Activated gamma-delta T cell treated with anti-CD3 and anti-CD28 coated beads, Interleukin-2, amount 50 U/mL, for 16 hours (primary cell): Measurements from ENCODE around the gene FAM163B.
"Not testable (repeated sequence)": the region's sequence is repeated elsewhere in the genome, so short reads cannot be mapped to it uniquely, and the experiment has no call there.

ENCODE experiments used
- DNase-seq: peaks from one replicate; pipeline ENCODE4 v3.0.0-alpha.2; 2020; ENCODE audit warnings: low read depth

Gene FAM163B

GRCh38 chr9:133566817-133567216 lies 42.4 kb downstream of the FAM163B start:
- no peak for DNase-seq

DNA sequence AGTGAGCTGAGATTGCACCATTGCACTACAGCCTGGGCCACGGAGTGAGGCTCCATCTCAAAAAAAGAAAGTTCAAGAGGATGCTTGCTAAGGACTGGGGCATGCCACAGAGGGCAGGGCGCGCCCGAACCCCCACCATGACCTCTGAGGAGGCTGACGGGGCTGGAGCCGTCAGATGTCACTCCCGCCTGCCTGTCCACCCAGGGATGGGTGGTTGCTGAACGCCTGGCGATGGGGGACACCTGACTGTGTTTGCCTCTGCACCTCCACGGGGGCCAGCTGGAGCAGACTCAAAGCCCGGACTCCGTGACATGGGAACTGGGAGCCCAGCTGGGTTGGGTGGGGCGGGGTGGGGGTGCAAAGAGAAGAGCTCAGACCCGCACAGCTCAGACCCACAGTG lies 42.8 kb downstream of the FAM163B start:
- DNase-seq, result no peak

DNA sequence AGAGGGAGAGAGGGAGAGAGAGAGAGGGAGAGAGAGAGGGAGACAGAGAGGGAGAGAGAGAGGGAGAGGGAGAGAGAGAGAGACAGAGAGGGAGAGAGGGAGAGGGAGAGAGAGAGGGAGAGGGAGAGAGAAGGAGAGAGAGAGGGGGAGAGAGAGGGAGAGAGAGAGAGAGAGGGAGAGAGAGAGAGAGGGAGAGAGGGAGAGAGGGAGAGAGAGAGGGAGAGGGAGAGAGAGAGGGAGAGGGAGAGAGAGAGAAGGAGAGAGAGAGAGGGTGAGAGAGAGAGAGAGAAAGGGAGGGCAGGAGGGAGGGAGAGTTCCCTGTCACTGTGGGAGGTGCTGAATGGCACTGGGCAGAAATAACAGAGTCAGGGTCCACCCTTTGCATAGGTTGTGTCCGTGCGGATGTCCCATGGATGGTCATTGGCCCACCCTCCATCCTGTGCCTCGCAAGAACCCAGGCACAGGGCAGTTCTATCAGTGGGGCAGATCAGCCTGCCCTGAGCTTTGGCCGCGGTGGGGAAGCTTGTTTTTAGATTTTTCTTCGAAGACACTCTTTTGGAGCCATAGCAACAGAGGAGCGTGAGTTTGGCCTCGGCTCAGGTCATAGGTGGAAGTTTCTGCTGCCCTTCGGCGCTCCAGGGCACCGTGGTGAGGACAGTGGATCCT lies 44.6 kb downstream of the FAM163B start:
- DNase-seq, result no peak

DNA sequence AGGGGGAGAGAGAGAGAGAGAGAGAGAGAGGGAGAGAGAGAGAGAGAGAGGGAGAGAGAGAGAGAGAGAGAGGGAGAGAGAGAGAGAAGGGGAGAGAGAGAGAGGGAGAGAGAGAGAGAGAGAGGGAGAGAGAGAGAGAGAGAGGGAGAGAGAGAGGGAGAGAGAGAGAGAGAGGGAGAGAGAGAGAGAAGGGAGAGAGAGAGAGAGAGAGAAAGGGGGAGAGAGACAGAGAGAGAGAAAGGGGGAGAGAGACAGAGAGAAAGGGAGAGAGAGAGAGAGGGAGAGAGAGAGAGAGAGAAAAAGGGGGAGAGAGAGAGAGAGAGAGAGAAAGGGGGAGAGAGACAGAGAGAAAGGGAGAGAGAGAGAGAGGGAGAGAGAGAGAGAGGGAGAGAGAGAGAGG lies 45.4 kb downstream of the FAM163B start:
- not testable (repeated sequence) for DNase-seq

DNA sequence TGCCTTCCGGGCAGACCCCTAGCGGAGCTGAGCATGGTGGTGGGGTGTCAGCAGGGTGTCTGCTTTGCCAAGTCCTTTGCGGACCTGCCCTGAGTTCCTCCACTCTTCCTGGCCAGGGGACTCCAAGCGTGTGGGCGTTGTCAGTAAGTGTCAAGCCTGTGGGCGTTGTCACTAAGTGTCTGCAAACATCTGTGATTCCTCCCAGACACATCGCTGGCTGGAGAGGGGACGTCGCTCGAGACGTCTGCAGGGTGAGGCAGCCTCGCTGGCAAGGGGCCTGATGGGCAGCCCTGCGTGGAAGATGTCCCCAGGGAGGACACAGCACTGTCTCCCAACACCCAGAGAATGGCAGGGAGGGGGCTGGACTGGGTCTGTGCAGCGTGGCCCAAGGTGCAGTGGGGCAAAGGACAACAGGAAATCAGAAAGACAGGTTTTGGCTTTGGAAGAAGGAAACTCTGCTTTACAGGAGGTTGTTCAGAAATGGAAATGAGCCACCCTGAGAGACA lies 45.8 kb downstream of the FAM163B start:
- DNase-seq, result no peak

- no peak for DNase-seq
These were observed 46.4 kb downstream of the FAM163B start for GRCh38 chr9:133562611-133563290.

DNA sequence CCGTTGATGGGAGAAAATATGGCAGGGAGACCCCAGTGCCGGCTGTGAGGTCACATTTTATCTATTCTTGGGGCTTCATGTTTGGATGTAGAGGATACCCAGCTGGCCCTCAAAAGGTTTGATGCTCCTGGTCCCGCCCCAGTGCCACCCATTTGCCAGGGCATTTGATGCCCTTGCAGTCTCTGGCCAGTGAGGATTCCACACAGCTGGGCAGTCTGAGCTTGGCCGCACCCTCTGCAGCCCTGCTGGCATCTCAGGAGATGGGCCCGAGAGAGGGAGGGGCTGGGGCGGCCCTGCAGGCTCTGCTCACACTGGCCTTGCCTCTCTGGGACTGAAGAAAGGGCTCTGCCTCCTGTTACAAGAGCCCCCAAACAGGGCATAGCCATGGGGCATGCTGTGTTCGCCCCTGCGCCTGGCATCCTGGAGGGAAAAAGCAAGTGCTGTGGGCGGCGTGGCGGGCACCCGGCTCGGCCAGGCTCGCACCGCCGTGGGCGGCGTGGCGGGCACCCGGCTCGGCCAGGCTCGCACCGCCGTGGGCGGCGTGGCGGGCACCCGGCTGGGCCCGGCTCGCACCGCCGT lies 47.1 kb downstream of the FAM163B start:
- no peak for DNase-seq

DNA sequence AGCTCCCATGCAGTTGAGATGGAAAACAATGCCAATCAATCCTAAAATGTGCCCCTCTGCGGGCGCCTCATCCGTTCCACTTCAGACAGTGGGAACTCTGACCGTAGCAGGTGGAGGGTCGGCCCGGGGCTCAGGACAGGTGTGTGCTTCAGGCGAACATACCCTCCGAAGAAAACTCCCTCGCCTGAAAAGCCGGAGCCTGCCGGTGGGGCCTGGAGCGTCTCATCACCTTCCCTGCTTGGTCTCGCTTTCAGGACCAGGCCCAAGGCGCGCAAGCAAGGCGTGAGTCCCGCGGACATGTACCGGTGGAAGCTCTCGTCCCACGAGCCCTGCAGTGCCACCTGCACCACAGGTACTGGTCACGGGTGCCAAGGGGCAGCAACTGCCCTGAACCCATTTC lies 48.2 kb downstream of the FAM163B start:
- DNase-seq, result no peak

GRCh38 chr9:133560311-133560710 lies 48.9 kb downstream of the FAM163B start:
- DNase-seq, result no peak

- peak; percentile 11 for DNase-seq
These were observed 50.7 kb downstream of the FAM163B start for GRCh38 chr9:133558191-133559126.

- DNase-seq, result no peak
These were observed 51.6 kb downstream of the FAM163B start for GRCh38 chr9:133557581-133557980.

DNA sequence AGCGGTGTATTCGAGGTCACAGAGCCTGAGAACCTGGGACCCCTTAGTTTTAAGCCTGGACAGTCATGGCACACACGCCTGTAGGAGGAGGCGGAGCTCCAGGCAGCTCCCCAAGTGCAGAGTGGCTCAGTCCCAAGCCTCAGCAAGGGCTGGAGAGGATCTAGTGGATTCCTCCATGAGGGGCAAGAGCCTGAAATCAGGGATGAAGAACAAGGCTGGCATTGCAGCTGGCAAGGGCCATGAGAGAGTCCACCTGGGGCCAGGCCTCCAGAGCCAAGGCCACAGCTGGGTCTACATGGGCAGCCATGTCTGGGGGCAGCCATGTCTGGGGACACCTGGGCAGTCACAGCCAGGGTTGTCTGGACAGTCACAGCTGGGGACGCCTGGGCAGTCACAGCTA lies 52.8 kb downstream of the FAM163B start:
- DNase-seq, result no peak

- DNase-seq, result no peak
These were observed 54.5 kb downstream of the FAM163B start for GRCh38 chr9:133554729-133555128.

DNA sequence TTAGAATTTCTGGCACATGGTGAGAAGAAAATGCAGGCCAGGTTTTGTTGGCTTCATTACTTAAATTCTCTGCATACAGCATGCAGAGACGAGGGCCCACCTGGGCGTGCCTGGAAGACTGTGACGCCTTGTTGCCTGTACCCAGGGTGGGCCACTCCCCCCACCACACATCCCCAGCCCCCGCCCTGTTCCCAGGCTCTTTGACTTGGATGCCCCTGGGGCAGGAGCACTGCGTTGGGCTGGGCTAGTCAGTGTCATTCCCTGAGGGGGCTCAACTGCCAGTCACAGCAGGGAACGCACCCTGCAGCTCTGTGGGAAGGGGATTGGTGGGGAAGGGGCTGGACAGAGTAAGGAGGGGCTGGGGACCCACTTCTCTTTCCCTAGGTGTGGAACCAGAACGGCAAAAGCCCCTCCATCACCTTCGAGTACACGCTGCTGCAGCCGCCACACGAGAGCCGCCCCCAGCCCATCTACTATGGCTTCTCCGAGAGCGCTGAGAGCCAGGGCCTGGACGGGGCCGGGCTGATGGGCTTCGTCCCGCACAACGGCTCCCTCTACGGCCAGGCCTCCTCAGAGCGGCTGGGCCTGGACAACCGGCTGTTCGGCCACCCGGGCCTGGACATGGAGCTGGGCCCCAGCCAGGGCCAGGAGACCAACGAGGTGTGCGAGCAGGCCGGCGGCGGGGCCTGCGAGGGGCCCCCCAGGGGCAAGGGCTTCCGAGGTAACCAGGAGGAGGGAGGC lies 55.0 kb downstream of the FAM163B start:
- DNase-seq, result no peak

DNA sequence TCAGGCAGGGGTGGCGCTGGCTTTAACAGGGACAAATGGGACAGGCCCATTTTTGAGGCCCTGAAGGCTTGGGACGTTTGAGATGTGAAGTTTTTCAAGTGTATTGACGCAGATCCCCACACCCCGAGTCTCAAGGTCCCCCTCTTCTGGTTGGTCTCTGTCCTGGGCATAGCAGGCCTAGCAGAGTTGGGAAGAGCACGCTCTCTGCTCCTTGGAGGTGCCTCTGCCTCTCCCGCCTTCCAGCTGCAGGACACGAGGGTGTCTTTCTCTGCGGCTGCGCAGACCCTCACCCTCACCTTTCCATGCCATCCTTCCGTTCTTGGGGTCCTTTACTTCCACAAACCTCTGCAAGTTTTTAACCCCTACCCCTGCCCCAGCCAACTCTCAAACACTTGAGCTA lies 56.1 kb downstream of the FAM163B start:
- no peak for DNase-seq

- DNase-seq, result no peak
These were observed 57.0 kb downstream of the FAM163B start for GRCh38 chr9:133552236-133552635.

- DNase-seq, result no peak
These were observed 57.7 kb downstream of the FAM163B start for GRCh38 chr9:133551446-133551845.

DNA sequence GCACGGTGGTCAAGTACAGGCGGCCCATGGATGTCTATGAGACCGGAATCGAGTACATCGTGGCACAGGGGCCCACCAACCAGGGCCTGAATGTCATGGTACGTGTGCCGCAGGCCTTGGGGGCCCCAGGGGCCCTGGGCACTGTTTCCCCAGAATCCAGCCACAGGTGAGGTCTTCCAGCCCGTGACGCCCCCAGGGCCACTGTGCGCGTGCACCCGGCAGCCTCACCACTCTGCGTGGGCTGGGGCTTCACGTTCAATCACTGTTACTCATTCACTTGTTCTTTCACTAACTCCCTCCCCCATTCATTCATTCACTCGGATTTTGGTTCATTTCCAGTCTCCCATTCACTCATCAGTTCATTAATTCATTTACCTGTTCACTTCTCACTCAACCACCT lies 62.1 kb downstream of the FAM163B start:
- no peak for DNase-seq

DNA sequence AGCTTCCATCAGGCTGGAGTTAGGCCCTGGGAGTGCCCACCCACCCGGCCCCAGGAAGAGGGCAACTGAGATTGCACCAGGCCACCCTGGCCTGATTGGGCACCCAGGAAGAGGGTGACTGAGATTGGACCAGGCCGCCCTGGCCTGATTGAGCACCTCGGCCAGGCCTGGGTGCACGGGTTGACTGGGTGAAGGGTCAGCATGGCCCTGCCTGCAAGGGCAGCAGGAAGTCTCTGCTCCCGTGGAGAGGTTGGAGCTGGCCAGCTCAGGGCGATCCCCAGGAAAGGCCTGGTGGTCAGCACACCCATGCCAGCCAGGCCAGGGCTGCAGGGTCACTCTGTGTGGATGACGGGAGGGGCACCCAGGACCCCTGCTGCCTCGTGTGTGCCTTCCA lies 62.9 kb downstream of the FAM163B start:
- no peak for DNase-seq

GRCh38 chr9:133545494-133546286 lies 63.5 kb downstream of the FAM163B start:
- no peak for DNase-seq
